SK-N-SH (cell line): ENCODE measurements around the gene CEP170. TPM values are rescaled to one million over a fixed set of nuclear protein-coding genes. Genes with fewer than 3 reads are reported as not detected.
"Not testable (repeated sequence)": the region's sequence is repeated elsewhere in the genome, so short reads cannot be mapped to it uniquely, and the experiment has no call there.

ENCODE experiments used
- CTCF ChIA-PET: fragments of 300-600, 350-600 bp; formaldehyde crosslinking; extraction: SDS; loops from one replicate; lab custom pipeline; 2021; lab: Yijun Ruan, JAX
- POLR2A ChIA-PET: fragments of 350-600 bp; sonication (Branson Sonifier 250); formaldehyde crosslinking; extraction: SDS; loops from one replicate; lab custom pipeline; 2020; ENCODE audit warnings: antibody characterized with exemption, inconsistent platforms; lab: Yijun Ruan, JAX
- DNase-seq: peaks from one replicate; pipeline ENCODE4 v3.0.0; 2012
- H2AFZ ChIP-seq: fragments of 200-600 bp; sonication (generic); 2 replicates; pipeline ENCODE4 v1.8.1; 2016; ENCODE audit warnings: antibody characterized with exemption, mild to moderate bottlenecking, low read depth
- H3F3A ChIP-seq: fragments of 200-600 bp; sonication (generic); replicated peaks from 2 replicates; pipeline ENCODE3; 2016; ENCODE audit warnings: antibody characterized with exemption, mild to moderate bottlenecking; ENCODE audit not compliant: insufficient read depth
- H3K27ac ChIP-seq, 2 experiments: fragments of 200-500 bp in 1 of 2; fragments of 200-600 bp in 1 of 2; sonication (Bioruptor generic) in 1 of 2; sonication (generic), shearing (Covaris generic) in 1 of 2; 2 replicates each; pipeline versions ENCODE4 v1.5.1 to v1.6.1; 2014 to 2016; ENCODE audit warnings: low read depth in 2 of 2, inconsistent platforms in 1 of 2, low read length in 1 of 2, mild to moderate bottlenecking in 1 of 2, mixed read lengths in 1 of 2
- H3K27me3 ChIP-seq: fragments of 200-600 bp; sonication (generic), shearing (Covaris generic); 2 replicates; pipeline ENCODE4 v1.6.1; 2016; ENCODE audit warnings: mixed run types; ENCODE audit not compliant: insufficient read depth
- H3K36me3 ChIP-seq, 2 experiments: fragments of 200-500 bp in 1 of 2; fragments of 200-600 bp in 1 of 2; sonication (Bioruptor generic) in 1 of 2; sonication (generic) in 1 of 2; replicated peaks in 1 of 2; 2 replicates each; pipeline versions ENCODE3 to v1.5.1; 2014 to 2016; ENCODE audit warnings: low read length in 1 of 2, mild to moderate bottlenecking in 1 of 2; ENCODE audit not compliant: insufficient read depth in 2 of 2, control insufficient read depth in 1 of 2
- H3K4me1 ChIP-seq, 2 experiments: fragments of 200-500 bp in 1 of 2; fragments of 200-600 bp in 1 of 2; sonication (Bioruptor generic) in 1 of 2; sonication (generic), shearing (Covaris generic) in 1 of 2; 2 replicates each; pipeline versions ENCODE4 v1.5.1 to v1.6.1; 2014 to 2016; ENCODE audit warnings: low read depth in 1 of 2, low read length in 1 of 2, mixed run types in 1 of 2; ENCODE audit not compliant: insufficient read depth in 2 of 2, control insufficient read depth in 1 of 2
- H3K4me2 ChIP-seq: fragments of 200-600 bp; sonication (generic), shearing (Covaris generic); 2 replicates; pipeline ENCODE4 v1.6.1; 2017; ENCODE audit warnings: mixed run types
- H3K4me3 ChIP-seq, 2 experiments: fragments of 200-500 bp in 1 of 2; fragments of 200-600 bp in 1 of 2; sonication (Bioruptor generic) in 1 of 2; sonication (generic), shearing (Covaris generic) in 1 of 2; 2 replicates each; pipeline versions ENCODE4 v1.5.1 to v1.8.1; 2014 to 2016; ENCODE audit warnings: low read depth in 2 of 2, inconsistent platforms in 1 of 2, low read length in 1 of 2, mild to moderate bottlenecking in 1 of 2, mixed read lengths in 1 of 2, moderate library complexity in 1 of 2
- H3K79me2 ChIP-seq: fragments of 200-600 bp; sonication (generic); 2 replicates; pipeline ENCODE4 v1.8.1; 2017; ENCODE audit warnings: mild to moderate bottlenecking; ENCODE audit not compliant: insufficient read depth
- H3K9ac ChIP-seq: fragments of 200-600 bp; sonication (generic); 2 replicates; pipeline ENCODE4 v1.6.1; 2017; ENCODE audit warnings: mixed run types
- H3K9me2 ChIP-seq: fragments of 200-600 bp; sonication (generic); 2 replicates; pipeline ENCODE4 v1.6.1; 2017; ENCODE audit warnings: mixed run types
- H3K9me3 ChIP-seq: fragments of 200-600 bp; sonication (generic); 2 replicates; pipeline ENCODE4 v1.6.1; 2017; ENCODE audit warnings: mixed run types, mild to moderate bottlenecking, moderate library complexity
- H4K20me1 ChIP-seq: fragments of 200-600 bp; sonication (generic); 2 replicates; pipeline ENCODE4 v1.6.1; 2017; ENCODE audit warnings: mild to moderate bottlenecking, mixed run types; ENCODE audit not compliant: insufficient read depth
- WGBS: methylation state at CpG from one replicate; pipeline ENCODE4 v1.1.6; 2017; ENCODE audit warnings: low lambda C conversion rate; 5-methylcytosine and 5-hydroxymethylcytosine counted together
- polyA plus RNA-seq, 3 experiments: library from polyadenylated mRNA; depleted of rRNA; stranded (reverse); fragments of >200 nt; gene quantifications; 2 replicates each; pipeline ENCODE4 v1.2.3, GENCODE V29; 2012

The CEP170 gene
- polyA plus RNA-seq, 1 of the 3 experiments (the other 2 are of a cell fraction) = 67.2 TPM

DNA sequence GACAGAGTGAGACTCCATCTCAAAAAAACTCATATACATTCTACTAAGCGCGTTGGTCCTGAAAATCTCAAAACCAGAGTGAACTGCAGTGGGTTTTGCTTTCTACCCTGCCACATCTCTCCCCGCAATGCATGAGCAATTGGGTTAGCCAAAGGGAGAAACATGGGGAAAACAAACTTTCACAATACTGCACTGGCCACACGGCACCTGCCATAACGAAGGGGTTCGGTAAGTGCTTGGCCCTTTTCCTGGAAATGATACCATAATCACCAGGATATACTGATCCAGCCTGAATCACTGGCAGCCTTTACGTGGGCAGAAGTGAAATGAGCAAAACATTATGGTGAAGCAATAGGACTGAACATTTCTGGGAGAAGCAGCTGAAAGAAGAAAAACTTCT lies 138.9 kb downstream of the CEP170 start:
- POLR2A ChIA-PET, H3K4me2 ChIP-seq, H4K20me1 ChIP-seq, H3K9me2 ChIP-seq, H3F3A ChIP-seq, DNase-seq, H2AFZ ChIP-seq, H3K27me3 ChIP-seq, H3K27ac ChIP-seq, H3K79me2 ChIP-seq, H3K36me3 ChIP-seq, H3K4me3 ChIP-seq, H3K9me3 ChIP-seq, H3K4me1 ChIP-seq, H3K9ac ChIP-seq: not testable (repeated sequence)
- WGBS = 85% methylated on average over 7 of the region's 7 CpGs
- CTCF ChIA-PET = interaction anchor here (0.6 kb wide), 1 partner anchor 10 kb away, joined by 3 read pairs; no protein-coding TSS in a partner anchor

DNA sequence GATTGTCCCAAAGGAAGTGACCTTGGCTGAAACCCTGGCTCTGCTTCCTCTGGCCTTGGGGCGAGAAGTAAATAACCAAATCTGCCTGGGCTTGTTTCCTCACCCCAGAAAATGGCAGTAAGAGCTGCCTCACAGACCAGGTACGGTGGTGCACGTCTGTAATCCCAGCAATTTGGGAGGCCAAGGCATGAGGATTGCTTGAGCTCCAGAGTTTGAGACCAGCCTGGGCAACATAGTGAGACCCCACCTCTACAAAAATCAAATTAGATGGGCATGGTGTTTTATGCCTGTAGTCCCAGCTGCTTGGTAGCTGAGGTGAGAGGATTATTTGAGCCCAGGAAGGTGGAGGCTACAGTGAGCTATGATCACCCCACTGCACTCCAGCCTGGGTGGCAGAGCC lies 140.3 kb downstream of the CEP170 start:
- WGBS = 74% methylated on average over 3 of the region's 3 CpGs
- H3K4me2 ChIP-seq, CTCF ChIA-PET: not testable (repeated sequence)

DNA sequence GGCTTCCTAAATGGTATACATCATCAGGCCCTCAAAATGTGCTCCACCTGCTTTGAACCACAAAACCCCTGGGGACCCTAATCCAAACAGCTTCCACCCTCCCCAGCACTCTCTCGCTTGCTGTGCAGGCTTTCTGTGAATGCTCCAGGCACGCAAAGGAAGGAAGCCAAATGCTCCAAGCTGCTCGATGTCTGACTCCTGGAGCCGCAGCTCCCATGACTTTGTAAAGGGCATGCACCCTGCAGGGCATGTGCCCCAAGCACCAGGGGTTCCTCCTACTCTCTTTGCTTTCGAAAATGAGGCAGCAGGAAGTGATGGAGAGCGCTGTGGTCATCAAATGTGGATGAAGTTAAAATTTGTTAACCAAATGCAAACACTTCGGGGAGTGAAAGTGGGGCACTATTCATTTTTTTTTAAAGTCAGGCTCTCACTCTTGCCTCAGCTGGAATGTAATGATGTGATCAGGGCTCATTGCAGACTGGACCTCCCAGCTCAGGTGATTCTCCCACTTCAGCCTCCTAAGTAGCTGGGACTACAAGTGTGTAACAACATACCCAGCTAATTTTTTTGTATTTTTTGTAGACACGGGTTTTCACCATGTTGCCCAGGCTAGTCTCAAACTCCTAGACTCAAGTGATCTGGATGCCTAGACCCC lies 140.9 kb downstream of the CEP170 start:
- H2AFZ ChIP-seq, H3K9ac ChIP-seq, H3K36me3 ChIP-seq, H3K9me3 ChIP-seq, H3K79me2 ChIP-seq, H3K4me1 ChIP-seq, H3K27me3 ChIP-seq, H3K9me2 ChIP-seq, POLR2A ChIA-PET, H3K4me2 ChIP-seq, H3F3A ChIP-seq, DNase-seq, H3K27ac ChIP-seq, CTCF ChIA-PET, H4K20me1 ChIP-seq, H3K4me3 ChIP-seq: not testable (repeated sequence)
- WGBS = 68% methylated on average over 7 of the region's 8 CpGs

More for the DNA sequence above, 140.3 kb downstream of the CEP170 start:
- POLR2A ChIA-PET, DNase-seq, H3K79me2 ChIP-seq, H3K27me3 ChIP-seq, H3F3A ChIP-seq, H3K4me1 ChIP-seq, H3K9ac ChIP-seq, H3K4me3 ChIP-seq, H3K36me3 ChIP-seq, H3K27ac ChIP-seq, H4K20me1 ChIP-seq, H2AFZ ChIP-seq, H3K9me2 ChIP-seq, H3K9me3 ChIP-seq: not testable (repeated sequence)

DNA sequence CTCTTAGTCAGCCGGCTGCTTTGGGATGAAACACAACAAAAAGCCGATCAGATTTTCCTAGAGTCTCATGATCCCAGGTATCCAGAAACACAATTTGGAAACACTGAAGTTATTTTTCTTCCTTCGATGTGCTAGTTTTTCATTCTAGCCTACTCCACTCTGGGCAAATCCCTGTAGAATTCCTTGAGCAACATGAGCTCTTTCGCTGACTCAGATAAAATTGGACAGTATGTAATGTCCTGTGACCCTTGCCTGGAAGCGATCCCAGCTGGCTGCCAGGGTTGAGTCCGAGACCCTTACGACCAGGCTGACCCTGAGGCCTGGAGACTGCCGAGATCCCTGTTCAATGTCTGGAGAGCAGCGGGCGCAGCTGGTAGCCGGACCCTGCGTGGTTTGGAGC lies 147.9 kb downstream of the CEP170 start:
- CTCF ChIA-PET, H3K9me2 ChIP-seq, H3K9ac ChIP-seq, H3K4me3 ChIP-seq, H3K79me2 ChIP-seq, POLR2A ChIA-PET, H3F3A ChIP-seq, H3K27me3 ChIP-seq, H3K4me2 ChIP-seq, H3K9me3 ChIP-seq, H4K20me1 ChIP-seq, DNase-seq, H3K4me1 ChIP-seq, H3K27ac ChIP-seq, H2AFZ ChIP-seq, H3K36me3 ChIP-seq: not testable (repeated sequence)
- WGBS = 66% methylated on average over 10 of the region's 12 CpGs

DNA sequence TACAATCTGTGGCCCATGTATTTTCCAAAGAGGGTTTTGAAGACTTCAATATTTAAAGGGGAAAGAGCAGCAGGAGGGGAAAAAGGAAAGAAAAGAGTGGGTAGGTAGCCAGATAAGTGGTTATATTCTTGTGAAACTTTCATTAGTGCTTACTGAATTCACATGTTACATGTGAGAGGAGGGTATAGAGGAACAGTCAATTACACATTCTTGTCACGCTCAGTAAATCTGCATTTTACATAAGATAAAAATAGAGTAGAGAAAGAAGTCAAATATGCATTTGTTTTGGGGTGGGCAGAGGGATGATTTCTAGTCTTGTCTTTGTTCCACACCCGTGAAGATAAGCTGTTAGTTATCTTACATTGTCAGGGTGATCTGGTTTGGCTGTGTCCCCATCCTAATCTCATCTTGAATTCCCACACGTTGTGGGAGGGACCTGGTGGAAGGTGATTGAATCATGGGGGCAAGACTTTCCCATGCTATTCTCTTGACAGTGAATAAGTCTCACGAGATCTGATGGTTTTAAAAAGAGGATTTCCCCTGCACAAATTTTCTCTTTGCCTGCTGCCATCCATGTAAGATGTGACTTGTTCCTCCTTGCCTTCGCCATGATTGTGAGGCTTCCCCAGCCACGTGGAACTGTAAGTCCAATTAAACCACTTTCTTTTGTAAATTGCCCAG lies 149.3 kb downstream of the CEP170 start:
- H3K27ac ChIP-seq, CTCF ChIA-PET, H3K27me3 ChIP-seq, H3K4me3 ChIP-seq, H3K9me3 ChIP-seq, H3K4me2 ChIP-seq, POLR2A ChIA-PET, H4K20me1 ChIP-seq, H3F3A ChIP-seq, DNase-seq, H3K36me3 ChIP-seq, H3K9me2 ChIP-seq, H3K9ac ChIP-seq, H3K79me2 ChIP-seq, H3K4me1 ChIP-seq, H2AFZ ChIP-seq: not testable (repeated sequence)
- WGBS = 32% methylated on average over 6 of the region's 6 CpGs

DNA sequence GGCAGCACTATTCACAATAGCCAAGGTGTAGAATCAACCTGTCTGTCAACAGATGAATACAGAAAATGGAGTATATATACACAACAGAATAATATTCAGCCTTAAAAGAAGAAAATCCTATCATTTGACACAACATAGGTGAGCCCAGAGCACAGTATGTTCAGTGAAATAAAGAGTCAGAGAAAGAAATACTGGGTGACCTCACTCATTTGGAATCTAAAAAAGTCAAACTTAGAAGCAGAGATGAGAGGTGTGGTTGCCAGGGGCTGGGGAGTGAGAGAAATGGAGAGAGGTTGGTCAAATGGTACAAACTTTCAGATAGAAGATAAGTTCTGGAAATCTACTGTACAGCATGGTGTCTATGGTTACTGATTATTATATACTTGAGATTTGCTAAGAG lies 150.0 kb downstream of the CEP170 start:
- DNase-seq, POLR2A ChIA-PET, H3K4me2 ChIP-seq, CTCF ChIA-PET, H2AFZ ChIP-seq, H3K9me2 ChIP-seq, H4K20me1 ChIP-seq, H3K79me2 ChIP-seq, H3K9me3 ChIP-seq, H3F3A ChIP-seq, H3K4me1 ChIP-seq, H3K4me3 ChIP-seq, H3K27me3 ChIP-seq, H3K27ac ChIP-seq, H3K9ac ChIP-seq, H3K36me3 ChIP-seq: not testable (repeated sequence)
